ENCODE measurements around the gene TEAD2. TPM values are rescaled to one million over a fixed set of nuclear protein-coding genes. Genes with fewer than 3 reads are reported as not detected.

TEAD2 gene
- total and polyA plus RNA-seq, 2 of the 13 experiments (the other 11 are each of a cell fraction or from before 2014, with no cell fraction given): 10.8 to 12.5 TPM

DNA sequence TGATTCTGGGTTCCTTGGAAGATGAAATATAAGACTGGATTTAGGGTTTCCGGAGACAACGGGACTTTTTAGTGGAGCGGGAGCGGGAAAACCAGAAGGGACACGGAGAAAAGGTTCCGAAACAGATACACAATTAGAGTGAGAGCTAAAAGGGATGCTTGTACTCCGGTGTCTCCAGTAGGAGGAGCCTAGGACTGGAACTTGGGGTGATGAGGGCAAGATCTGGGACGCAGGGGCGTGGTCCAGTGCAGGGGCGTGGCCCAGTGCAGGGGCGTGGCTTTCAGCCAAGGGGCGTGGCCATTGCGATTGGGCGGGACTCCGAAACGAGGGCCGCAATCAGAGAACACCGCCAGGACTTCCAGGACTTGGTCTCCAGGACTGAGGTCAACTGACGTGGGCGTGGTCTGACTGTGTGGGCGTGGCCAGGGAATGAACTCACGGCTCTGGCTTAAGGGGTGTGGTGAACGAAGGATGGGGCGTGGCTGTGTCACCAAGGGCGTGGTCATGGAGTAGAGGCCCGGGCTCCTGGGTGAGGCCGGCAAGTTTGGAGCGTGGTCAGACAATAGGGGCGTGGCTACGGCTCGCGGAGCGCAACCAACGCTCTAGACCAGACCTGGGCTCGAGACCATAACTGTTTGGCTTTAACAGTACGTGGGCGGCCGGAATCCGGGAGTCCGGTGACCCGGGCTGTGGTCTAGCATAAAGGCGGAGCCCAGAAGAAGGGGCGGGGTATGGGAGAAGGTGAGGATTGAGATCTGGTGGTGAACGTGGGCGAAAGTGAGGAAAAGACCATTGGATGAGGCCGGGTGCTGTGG, 1.3 kb upstream of the TEAD2 start, which contains the start of gene DKKL1 (continued):
- TF ChIP-seq, protein P1, sequence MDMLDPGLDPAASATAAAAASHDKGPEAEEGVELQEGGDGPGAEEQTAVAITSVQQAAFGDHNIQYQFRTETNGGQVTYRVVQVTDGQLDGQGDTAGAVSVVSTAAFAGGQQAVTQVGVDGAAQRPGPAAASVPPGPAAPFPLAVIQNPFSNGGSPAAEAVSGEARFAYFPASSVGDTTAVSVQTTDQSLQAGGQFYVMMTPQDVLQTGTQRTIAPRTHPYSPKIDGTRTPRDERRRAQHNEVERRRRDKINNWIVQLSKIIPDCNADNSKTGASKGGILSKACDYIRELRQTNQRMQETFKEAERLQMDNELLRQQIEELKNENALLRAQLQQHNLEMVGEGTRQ (IDR thresholded peaks at IDR 0.05; ENCODE audit: low read depth, low read length): no peak
- TF ChIP-seq, protein P1 (CRISPR knock-in tag; IDR thresholded peaks at IDR 0.05; ENCODE audit: borderline replicate concordance): no peak; the same call in 1 of the 2 replicates
- TF ChIP-seq ZNF629 (CRISPR knock-in tag; conservative IDR thresholded peaks at IDR 0.05) (no peak), ZFP37 (CRISPR knock-in tag; IDR thresholded peaks at IDR 0.05; ENCODE audit: borderline replicate concordance) (no peak), CBFB (CRISPR knock-in tag; IDR thresholded peaks at IDR 0.05) (no peak), MXI1 (IDR thresholded peaks at IDR 0.05; ENCODE audit: borderline replicate concordance, low read depth, low read length) (peak; percentile 68; the same call in 1 of the 3 replicates), WIZ (CRISPR knock-in tag; IDR thresholded peaks at IDR 0.05) (no peak), SRSF1 (optimal IDR thresholded peaks at IDR 0.05; ENCODE audit: low read depth, low read length) (no peak), JUNB (CRISPR knock-in tag; IDR thresholded peaks at IDR 0.05; ENCODE audit: borderline replicate concordance) (no peak), SAP130 (CRISPR knock-in tag; IDR thresholded peaks at IDR 0.05; ENCODE audit: low read depth) (peak; percentile 70), NCOA2 (CRISPR knock-in tag; IDR thresholded peaks at IDR 0.05) (no peak), ZNF230 (CRISPR knock-in tag; IDR thresholded peaks at IDR 0.05) (no peak), NR3C1 (CRISPR knock-in tag; IDR thresholded peaks at IDR 0.05) (no peak), RBFOX2 (IDR thresholded peaks at IDR 0.05; ENCODE audit: low read depth, low read length) (no peak)
- TF ChIP-seq, protein P2, sequence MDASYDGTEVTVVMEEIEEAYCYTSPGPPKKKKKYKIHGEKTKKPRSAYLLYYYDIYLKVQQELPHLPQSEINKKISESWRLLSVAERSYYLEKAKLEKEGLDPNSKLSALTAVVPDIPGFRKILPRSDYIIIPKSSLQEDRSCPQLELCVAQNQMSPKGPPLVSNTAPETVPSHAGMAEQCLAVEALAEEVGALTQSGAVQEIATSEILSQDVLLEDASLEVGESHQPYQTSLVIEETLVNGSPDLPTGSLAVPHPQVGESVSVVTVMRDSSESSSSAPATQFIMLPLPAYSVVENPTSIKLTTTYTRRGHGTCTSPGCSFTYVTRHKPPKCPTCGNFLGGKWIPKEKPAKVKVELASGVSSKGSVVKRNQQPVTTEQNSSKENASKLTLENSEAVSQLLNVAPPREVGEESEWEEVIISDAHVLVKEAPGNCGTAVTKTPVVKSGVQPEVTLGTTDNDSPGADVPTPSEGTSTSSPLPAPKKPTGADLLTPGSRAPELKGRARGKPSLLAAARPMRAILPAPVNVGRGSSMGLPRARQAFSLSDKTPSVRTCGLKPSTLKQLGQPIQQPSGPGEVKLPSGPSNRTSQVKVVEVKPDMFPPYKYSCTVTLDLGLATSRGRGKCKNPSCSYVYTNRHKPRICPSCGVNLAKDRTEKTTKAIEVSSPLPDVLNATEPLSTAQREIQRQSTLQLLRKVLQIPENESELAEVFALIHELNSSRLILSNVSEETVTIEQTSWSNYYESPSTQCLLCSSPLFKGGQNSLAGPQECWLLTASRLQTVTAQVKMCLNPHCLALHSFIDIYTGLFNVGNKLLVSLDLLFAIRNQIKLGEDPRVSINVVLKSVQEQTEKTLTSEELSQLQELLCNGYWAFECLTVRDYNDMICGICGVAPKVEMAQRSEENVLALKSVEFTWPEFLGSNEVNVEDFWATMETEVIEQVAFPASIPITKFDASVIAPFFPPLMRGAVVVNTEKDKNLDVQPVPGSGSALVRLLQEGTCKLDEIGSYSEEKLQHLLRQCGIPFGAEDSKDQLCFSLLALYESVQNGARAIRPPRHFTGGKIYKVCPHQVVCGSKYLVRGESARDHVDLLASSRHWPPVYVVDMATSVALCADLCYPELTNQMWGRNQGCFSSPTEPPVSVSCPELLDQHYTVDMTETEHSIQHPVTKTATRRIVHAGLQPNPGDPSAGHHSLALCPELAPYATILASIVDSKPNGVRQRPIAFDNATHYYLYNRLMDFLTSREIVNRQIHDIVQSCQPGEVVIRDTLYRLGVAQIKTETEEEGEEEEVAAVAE (CRISPR knock-in tag; IDR thresholded peaks at IDR 0.05; ENCODE audit: borderline replicate concordance): no peak
- TF ChIP-seq, protein P3, sequence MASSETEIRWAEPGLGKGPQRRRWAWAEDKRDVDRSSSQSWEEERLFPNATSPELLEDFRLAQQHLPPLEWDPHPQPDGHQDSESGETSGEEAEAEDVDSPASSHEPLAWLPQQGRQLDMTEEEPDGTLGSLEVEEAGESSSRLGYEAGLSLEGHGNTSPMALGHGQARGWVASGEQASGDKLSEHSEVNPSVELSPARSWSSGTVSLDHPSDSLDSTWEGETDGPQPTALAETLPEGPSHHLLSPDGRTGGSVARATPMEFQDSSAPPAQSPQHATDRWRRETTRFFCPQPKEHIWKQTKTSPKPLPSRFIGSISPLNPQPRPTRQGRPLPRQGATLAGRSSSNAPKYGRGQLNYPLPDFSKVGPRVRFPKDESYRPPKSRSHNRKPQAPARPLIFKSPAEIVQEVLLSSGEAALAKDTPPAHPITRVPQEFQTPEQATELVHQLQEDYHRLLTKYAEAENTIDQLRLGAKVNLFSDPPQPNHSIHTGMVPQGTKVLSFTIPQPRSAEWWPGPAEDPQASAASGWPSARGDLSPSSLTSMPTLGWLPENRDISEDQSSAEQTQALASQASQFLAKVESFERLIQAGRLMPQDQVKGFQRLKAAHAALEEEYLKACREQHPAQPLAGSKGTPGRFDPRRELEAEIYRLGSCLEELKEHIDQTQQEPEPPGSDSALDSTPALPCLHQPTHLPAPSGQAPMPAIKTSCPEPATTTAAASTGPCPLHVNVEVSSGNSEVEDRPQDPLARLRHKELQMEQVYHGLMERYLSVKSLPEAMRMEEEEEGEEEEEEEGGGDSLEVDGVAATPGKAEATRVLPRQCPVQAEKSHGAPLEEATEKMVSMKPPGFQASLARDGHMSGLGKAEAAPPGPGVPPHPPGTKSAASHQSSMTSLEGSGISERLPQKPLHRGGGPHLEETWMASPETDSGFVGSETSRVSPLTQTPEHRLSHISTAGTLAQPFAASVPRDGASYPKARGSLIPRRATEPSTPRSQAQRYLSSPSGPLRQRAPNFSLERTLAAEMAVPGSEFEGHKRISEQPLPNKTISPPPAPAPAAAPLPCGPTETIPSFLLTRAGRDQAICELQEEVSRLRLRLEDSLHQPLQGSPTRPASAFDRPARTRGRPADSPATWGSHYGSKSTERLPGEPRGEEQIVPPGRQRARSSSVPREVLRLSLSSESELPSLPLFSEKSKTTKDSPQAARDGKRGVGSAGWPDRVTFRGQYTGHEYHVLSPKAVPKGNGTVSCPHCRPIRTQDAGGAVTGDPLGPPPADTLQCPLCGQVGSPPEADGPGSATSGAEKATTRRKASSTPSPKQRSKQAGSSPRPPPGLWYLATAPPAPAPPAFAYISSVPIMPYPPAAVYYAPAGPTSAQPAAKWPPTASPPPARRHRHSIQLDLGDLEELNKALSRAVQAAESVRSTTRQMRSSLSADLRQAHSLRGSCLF (CRISPR knock-in tag; IDR thresholded peaks at IDR 0.05; ENCODE audit: borderline replicate concordance): no peak
- TF ChIP-seq, protein P4, sequence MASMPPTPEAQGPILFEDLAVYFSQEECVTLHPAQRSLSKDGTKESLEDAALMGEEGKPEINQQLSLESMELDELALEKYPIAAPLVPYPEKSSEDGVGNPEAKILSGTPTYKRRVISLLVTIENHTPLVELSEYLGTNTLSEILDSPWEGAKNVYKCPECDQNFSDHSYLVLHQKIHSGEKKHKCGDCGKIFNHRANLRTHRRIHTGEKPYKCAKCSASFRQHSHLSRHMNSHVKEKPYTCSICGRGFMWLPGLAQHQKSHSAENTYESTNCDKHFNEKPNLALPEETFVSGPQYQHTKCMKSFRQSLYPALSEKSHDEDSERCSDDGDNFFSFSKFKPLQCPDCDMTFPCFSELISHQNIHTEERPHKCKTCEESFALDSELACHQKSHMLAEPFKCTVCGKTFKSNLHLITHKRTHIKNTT (CRISPR knock-in tag; IDR thresholded peaks at IDR 0.05): no peak

All from HepG2 (cell line).